ENCODE results near the gene USP2.
"Not testable (repeated sequence)": the region's sequence is repeated elsewhere in the genome, so short reads cannot be mapped to it uniquely, and the experiment has no call there.

Gene USP2

DNA sequence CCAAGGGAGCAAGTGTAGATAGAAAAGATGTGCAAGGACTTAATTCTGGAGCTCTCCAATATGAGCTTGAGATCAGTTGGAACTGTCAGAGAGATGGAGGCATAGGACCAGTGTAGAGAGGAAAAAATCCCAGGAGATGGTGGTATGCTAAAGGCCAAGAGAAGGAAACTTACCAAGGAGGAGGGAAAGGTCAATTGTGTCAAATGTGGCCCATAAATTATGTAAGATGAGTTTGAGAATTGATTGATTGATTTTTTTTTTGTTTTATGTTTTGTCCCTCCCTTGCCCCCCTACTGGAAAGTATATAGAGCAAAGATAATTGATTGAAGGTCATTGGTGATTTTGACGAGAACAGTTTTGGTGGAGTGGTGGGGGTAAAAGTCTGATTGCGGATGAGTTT lies 2.8 kb upstream of the USP2 start:
- no peak overlapping the region for H3K4me3 ChIP-seq (ENCODE audit: low read depth, low read length)
- no peak for DNase-seq (ENCODE audit: low read depth)
- TF ChIP-seq CTCF (IDR thresholded peaks at IDR 0.05; ENCODE audit: low read depth, low read length, missing control alignments), result no peak

DNA sequence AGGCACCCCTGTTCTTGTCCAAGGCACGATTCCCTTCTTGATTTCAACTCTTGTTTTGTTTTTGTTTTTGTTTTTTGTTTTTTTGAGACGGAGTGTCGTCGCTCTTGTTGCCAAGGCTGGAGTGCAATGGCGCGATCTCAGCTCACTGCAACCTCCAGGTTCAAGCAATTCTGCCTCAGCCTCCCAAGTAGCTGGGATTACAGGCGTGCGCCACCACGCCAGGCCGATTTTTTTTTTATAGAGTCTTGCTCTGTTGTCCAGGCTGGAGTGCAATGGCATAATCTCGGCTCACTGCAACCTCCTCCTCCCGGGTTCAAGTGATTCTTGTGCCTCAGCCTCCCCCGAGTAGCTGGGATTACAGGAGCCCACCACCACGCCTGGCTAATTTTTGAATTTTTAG lies 1.0 kb upstream of the USP2 start:
- not testable (repeated sequence) for H3K4me3 ChIP-seq (ENCODE audit: low read depth, low read length); DNase-seq (ENCODE audit: low read depth)

- peak overlapping the region; percentile 58 for H3K4me3 ChIP-seq (ENCODE audit: low read depth, low read length)
- no peak for DNase-seq (ENCODE audit: low read depth)
- TF ChIP-seq CTCF (IDR thresholded peaks at IDR 0.05; ENCODE audit: low read depth, low read length, missing control alignments), result no peak
These were observed 611 bp upstream of the USP2 start for GRCh38 chr11:119382101-119382500.

DNA sequence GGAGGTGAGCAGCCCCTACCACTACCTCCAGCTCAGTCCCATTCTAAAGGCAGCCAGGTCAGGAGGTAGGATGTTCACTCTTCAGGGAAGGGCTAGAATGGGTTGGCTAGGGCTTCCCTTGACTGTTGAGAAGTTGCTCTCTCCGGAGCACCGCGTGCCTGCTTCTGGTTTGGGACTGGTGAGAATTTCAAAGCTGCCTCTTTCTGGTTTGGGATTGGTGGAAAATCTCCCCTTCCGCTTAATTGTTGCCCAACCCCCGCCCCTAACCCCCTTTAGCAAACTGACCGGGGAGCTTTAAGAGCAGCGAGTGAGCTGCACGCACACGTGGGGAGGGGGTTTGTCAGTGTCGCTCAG lies 686 bp downstream of the USP2 start:
- no peak for TF ChIP-seq CTCF (IDR thresholded peaks at IDR 0.05; ENCODE audit: low read depth, low read length, missing control alignments)
- no peak overlapping the region; the same call in 1 of the 2 replicates for H3K4me3 ChIP-seq (ENCODE audit: low read depth, low read length)
- DNase-seq (ENCODE audit: low read depth), result no peak

GRCh38 chr11:119380160-119380826 lies 1.2 kb downstream of the USP2 start:
- H3K4me3 ChIP-seq (ENCODE audit: low read depth, low read length), result no peak overlapping the region
- no peak for TF ChIP-seq CTCF (IDR thresholded peaks at IDR 0.05; ENCODE audit: low read depth, low read length, missing control alignments)
- DNase-seq (ENCODE audit: low read depth), result no peak

- no peak for DNase-seq (ENCODE audit: low read depth)
- TF ChIP-seq CTCF (IDR thresholded peaks at IDR 0.05; ENCODE audit: low read depth, low read length, missing control alignments), result no peak
- no peak overlapping the region for H3K4me3 ChIP-seq (ENCODE audit: low read depth, low read length)
These were observed 2.5 kb downstream of the USP2 start for GRCh38 chr11:119378851-119379465.

- H3K4me3 ChIP-seq (ENCODE audit: low read depth, low read length), result no peak overlapping the region
- DNase-seq (ENCODE audit: low read depth), result no peak
- TF ChIP-seq CTCF (IDR thresholded peaks at IDR 0.05; ENCODE audit: low read depth, low read length, missing control alignments), result no peak
These were observed 3.4 kb downstream of the USP2 start for GRCh38 chr11:119377961-119378667.
